HK-2 (cell line): ENCODE data around the gene FAM107B.
"Not testable (repeated sequence)": the region's sequence is repeated elsewhere in the genome, so short reads cannot be mapped to it uniquely, and the experiment has no call there.

ENCODE experiments used
- DNase-seq: peaks from one replicate; pipeline ENCODE4 v3.0.0-alpha.2; 2018; ENCODE audit not compliant: unreplicated experiment

FAM107B gene

DNA sequence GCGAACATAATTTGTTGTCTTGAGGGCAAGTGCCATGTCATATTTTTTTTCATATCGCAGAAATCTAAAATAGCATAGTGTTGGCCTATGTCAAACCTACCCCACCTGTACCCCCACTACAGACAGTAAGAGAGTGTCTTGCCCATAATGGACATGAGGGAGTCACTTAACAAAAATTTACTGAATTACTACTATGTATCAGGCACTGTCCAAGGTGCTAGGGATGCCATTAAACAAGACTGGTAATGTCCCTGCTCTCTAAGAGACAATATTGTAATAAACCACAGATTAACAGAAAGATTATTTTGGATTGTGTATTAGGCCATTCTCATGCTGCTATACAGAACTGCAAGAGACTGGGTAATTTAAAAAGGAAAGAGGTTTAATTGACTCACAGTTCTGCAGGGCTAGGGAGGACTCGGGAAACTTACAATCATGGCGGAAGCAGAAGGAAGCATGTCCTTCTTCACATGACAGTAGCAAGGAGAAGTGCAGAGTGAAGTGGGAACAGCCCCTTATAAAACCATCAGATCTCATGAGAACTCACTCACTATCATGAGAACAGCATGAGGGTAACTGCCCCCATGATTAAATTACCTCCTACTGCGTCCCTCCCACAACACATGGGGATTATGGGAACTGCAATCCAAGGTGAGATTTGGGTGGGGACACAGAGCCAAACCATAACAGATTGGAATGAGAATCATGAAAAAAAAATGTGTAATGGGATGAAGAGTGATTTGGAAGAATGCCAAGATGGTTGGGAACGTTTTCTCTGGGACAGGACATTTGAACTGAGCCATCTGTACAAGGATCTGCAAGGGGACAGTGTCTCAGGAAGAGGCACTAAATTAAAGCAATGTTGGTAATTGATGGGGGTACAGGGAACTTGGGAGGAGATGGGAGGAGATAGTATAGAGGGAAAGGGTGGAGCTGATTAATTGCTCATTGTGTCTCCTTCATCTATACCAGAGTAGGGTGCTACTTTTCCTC is 108.5 kb downstream of the FAM107B start:
- no peak for DNase-seq

DNA sequence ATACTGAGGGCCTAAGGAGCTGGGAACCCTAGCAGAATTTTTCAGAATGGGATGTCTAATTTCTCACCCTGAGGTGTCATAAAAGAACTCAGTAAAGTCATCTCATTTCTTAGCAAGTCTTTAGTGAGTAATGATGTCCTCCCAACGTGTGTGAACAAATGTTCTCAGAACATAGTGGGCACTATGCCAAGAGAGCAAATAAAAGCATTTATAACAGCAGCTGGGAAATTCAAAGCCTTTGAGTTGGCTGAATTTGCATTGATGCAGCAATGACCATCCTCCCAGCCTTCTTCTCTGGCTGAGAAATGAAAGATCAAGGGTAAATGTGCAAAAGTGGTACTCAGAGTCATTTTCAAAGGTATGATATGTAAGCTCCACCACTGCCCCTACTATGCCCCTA is 109.4 kb downstream of the FAM107B start:
- DNase-seq: no peak

DNA sequence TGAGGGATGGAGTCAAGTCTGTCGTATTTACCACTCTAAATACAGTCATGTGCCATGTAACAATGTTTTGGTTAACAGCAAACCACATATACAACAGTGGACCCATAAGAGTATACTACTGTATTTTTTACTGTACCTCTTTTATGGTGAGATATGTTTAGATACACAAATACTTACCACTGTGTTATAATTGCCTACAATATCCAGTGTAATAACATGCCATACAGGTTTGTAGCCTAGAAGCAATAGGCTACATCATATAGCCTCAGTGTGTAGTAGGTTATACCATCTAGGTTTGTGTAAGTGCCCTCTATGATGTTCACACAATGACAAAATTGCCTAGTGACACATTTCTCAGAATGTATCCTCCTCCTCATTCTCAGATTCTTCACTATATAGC is 110.4 kb downstream of the FAM107B start:
- DNase-seq: no peak

DNA sequence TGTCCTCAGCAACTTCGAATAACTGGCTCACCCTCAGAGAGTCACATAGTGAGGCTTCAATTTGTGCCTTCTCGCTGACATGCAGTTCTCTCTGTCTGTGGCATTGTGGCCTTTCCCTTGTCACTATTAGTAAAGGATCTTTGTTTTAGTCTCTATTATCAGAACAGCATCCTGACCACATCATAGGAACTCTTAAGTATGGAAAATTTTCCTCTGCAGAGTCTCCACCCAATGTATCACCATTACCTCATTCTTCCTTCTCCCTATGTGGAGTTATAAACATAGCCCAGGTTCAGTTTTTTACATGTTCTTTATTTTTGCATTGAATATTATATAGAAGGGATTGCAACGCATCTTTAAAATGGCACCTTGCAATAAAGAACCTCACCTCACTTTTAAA is 112.9 kb downstream of the FAM107B start:
- DNase-seq: no peak

DNA sequence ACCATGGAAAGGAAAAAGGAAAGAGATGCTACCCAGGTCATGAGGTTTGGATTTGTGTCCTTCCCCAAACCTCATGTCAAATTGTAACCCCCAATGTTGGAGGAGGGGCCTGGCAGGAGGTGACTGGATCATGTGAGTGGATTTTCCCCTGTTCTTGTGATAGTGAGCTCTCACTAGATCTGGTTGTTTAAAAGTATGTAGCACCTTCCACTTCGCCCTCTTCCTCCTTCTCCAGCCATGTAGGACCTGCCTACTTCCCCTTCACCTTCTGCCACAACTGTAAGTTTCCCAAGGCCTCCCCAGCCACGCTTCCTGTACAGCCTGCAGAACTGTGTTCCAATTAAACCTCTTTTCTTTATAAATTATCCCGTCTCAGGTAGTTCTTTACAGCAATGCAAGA is 113.9 kb downstream of the FAM107B start:
- DNase-seq: no peak

DNA sequence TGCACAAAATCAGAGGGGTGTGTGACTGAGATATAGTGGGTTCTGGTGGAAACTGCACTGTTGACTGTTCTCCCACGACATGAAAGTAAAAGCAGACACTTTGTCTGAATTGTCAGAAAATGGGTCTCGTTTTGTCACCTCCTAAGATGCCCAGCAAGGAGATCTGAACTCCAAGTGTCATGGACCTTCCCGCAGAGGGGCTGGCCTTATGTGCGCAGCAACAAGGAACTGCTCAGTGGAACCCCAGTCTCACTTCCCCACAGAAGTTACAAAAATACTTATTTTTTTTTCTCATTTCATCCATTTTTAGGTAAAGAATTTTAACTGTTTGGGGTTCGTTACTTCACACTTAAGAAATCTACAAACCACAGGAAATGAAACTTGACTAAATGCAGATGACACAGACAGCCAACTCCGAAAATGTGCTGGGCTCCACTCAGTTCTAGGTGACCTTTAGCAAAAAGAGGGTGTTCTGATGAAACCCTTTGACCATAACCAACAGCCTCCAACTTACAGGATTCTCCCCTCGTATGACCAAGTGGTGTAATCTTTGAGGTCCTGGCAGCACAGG is 115.0 kb downstream of the FAM107B start:
- DNase-seq: no peak

DNA sequence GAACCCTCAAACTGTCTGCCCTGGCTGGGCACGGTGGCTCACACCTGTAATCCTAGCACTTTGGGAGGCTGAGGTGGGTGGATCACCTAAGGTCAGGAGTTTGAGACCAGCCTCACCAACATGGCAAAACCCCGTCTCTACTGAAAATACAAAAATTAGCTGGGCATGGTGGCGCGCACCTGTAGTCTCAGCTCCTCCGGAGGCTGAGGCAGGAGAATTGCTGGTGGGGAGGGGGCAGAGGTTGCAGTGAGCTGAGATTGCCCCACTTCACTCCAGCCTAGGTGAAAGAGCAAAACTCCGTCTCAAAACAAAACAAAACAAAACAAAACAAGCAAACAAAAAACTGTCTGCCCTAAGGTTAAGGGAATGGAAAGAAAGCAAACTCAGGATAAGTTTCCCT is 115.6 kb downstream of the FAM107B start:
- DNase-seq: not testable (repeated sequence)

DNA sequence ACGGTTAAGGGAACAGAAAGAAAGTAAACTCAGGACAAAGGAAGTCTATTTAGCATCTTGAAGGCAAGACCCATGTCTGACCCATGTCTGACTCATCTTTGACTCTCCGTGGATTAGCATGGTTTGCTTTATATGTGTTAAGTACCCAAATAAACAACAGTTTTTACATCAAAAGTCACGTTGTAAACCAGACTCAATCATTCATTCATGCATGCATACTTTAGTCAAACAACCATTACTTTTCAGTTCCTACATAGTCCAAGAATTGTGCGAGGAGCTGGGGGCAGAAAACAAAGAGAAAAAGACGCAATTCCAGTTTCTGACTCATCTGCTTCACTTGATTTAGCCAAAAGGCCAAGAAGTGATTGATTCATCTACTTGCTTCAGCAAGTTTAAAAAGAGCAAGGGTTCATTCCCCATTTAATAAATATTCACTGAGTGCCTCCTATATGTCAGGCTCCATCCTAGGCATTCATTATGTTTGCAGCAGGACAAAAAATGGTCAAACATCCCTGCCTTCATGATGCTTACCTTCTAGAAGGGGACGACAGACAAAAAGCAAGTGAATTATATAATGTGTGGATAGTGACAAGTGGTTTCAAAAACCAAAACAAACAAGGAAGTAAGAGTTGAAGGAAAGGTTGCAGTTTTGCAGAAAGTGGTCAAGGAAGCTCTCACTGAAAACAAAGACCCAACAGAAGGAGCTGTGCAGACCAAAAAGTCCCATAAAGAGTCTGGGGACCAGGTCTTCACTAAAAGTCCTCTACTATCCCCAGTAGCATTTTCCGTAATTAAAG is 116.2 kb downstream of the FAM107B start:
- no peak for DNase-seq

DNA sequence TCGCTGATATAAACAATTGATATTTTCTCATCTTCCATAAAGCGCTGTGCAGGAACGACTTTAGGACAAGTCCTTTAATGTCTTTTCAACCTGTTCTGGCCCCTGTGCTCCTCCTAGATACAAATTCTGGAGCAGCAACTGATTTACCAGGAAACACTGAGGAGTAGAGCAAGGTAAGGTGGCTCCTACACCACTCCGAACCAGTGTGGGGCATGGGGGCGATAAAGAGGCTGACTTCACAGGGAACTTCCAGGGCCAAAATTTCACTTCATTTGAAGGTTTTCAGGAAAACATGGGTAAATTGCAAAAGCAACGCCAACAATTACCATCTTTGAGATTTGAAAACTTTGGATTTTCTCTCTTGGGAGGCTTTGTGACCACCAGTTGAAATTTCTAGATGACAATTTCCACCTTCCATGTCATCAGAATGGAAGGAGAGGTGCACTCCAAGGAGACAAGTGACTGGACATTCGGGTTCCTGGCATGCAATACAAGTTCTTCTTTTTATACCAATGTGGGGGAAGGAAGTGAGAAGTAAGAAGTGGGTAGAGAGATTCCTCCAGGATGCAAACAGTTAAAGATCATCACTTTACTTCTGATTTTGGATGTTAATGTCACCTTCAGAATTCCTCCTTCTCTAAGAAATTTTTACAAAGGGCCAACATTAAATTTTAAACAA is 118.5 kb downstream of the FAM107B start:
- DNase-seq: no peak

DNA sequence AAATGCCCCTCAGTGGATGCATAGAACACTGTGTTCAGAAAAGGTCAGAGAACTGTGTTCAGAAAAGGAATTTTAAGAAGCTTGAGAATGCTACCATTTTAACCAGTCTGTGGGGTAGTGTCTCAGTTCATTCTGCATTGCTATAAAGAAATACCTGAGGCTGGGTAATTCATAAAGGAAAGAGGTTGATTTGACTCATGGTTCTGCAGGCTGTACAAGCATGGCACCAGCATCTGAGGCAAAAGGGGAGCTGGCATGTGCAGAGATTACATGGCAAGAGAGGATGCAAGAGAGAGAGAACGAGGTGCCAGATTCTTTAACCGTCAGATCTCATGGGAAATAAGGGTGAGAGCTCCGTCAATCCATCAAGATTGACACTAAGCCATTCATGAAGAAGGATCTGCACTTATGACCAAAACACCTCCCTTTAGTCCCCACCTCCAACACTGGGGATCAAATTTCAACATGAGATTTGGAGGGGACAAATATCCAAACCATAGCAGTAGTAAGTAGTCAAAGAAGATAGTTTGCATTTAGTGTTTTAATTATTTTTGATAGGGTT is 119.8 kb downstream of the FAM107B start:
- no peak for DNase-seq

DNA sequence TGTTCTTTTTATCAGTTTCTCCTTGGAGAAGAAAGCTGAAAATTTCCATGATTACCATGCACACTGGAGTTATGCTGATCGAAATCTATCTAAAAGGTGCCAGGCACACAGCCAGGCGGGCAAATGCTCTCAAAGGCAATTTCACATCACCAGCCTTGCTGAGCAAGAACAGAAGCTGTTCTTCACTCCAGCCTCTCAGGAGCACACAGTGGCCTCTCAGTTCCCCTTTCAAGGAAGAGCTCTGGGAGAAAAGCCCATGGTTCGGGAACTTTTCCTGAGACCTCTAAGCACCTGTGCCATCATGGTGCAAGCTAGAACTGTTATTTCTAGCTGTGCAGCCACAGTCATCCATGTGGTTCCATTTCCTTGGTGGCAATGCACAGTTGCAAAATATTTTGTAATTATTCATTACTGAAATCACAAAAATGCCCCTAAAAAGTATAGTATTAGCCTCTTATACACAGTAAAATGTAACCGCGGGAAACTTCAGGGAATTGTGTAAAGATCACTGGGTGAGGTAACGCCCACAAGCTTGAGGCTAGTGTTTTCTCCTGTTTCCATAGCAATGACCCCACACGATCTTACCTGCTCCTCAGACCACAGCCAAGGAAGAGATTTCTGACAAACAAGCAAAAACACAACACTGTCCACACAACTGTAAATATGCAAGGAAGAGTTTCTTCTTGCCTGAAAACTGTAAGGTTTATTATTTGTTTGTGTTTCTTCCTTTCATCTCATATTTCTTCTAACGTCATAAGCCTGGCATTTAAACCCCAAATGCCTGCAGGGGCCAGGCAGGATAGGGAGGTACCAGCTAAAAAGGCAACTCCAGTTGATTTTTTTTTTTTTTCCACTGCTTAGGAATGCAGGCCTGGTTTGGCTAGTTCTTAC is 121.2 kb downstream of the FAM107B start:
- no peak for DNase-seq

DNA sequence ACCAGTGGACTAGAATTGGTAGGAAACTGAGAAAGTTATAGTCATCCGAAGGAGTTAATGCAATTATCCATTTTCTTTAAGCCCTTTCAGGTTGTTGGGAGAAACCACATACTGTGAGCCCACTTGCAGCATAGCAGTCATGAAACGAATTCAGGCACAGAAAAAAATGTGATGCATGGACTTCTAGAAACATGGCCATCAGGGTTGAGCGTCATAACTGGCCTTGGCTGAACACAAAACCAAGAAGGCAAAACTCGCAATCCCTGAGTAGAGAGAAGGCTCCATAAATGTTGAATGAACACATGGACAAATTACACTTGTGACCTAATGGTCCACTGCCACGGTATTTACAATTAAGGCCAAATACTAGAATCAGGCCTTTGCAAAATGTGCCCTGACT is 121.9 kb downstream of the FAM107B start:
- no peak for DNase-seq

DNA sequence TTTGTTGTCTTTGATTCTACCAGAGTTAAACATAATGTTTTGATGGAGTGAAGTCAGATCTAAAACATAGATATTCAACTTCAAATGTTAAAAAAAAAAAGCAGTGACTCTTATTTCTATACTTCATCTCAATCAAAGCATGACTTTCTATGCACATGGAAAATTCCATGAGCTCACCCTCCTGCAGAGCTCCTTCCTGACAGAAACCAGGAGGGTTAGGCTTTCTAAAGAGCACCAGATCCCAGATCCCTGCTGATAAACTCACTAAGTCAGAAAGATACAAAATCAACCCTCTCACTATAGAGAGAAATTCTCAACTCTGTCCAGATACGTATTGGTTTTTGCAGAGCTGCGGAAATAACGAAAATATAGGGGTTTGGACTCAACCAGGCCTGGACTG is 122.6 kb downstream of the FAM107B start:
- no peak for DNase-seq

DNA sequence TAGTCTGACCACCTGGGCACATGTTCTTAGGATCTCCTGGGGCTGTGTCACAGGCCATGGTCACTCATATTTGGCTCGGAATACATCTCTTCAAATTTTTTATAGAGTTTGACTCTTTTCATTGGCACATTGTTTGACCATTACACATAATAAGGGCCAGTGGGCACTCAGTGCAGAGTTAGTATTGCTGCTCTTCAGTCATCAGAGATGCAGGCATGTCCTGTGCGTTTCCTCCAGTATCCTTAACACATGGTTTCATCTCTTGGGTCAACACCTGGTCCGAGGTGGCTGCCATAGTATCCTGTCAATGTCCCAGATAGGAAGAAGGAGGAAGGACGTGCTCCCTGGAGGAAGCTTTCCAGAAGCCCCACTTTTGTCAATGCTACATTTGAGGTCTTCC is 125.0 kb downstream of the FAM107B start:
- DNase-seq: no peak

DNA sequence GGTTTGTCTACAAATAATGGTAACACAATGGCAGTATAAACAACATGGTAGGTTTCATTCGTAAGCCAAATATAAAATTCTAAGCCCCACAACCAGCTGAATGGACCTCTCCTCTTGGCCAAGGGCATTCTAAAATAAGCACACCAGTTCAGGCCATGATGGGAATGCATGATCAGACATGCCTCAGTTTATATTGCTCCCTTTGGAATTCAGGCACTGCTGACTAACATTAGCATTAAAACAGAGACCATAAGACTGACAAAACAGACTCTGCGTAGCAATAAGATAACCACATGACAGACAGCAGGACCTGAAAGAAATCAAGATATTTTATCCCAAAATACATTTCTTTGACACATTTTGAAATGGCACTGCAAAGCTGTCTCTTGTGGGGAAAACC is 125.8 kb downstream of the FAM107B start:
- no peak for DNase-seq

DNA sequence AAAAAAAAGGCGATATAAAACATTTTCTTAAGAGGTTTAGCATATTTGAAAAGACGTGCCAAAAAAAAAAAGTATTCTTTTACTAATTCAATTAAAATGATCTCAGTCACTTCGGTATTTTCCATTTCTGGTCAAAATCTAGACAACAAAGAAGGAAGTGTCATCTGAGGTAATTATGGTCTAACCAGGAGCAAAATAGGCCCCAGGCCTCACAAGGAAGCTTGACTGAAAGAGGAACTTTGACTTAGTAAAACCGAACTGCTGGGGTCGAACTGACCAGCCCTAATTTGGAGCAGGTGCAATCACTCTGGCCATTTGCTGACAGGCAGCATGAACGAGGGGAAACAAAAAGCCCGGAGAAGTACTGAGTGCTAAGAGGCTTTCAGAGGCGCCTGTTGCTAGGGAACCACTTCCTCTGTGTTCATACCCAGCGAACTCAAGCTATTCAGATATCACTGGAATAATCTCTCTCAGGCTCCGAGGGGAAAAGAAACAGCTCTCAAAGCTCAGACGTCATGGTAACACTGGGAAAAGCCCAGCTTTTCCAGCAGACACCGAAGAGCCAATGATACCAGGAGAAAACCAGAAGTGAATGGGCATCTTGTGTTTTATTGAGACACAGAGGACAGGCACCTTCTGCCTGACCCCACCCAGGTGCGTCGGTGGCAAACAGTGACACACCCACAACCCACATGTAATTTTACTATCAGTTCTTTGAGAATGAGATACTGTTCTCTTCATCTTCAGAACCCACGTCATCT is 126.5 kb downstream of the FAM107B start:
- no peak for DNase-seq

DNA sequence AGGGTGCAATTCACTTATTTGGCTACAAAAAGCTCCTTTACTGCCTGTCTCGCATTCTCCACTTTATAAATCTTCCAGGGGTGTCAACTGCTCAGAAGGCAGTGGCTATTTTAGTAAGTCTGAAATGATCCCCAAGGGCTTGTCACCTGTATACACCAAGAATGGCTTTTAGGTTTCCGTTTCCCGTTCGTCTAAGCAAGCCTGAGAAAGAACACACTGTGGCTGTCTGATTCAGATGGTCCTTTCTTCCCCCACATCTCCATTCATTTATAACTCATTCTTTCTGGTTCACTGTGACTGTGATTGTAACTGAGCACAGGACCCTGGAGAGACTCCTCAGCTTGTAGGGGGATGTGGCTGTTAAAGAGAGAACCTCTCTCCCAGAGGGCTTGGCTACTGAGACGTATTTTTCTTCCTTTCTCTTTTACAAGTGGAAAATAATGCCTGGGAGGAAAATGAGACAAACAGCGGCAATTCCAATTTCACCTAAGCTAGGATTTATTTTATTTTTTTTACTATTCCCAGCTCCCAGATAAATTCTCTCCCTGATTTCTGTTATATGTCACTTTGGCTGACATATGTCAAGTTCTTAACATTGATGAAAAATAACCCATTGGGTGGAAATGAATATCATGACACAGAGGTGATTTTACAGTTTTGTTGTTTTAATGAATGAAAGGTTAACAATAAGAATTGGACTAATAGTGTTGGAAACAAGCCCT is 129.3 kb downstream of the FAM107B start:
- DNase-seq: no peak

DNA sequence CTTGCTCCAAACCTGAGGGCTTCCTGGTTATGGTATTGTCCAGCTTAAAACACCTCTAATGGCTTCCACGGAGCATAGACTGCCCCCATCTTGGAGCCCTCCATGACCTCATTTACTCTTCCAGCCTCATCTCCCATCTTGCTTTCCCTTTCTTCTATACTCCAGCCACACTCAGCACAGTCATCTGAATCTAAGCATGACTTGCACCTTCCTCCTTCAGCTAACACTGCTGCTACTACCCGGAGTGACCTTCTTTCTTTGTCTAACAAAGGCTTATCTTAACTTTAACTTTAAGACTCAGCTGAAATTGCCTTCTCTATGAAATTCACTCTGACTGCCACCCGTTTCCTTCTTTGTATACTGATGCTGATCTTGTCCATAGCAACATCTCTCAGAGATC is 135.1 kb downstream of the FAM107B start:
- no peak for DNase-seq

DNA sequence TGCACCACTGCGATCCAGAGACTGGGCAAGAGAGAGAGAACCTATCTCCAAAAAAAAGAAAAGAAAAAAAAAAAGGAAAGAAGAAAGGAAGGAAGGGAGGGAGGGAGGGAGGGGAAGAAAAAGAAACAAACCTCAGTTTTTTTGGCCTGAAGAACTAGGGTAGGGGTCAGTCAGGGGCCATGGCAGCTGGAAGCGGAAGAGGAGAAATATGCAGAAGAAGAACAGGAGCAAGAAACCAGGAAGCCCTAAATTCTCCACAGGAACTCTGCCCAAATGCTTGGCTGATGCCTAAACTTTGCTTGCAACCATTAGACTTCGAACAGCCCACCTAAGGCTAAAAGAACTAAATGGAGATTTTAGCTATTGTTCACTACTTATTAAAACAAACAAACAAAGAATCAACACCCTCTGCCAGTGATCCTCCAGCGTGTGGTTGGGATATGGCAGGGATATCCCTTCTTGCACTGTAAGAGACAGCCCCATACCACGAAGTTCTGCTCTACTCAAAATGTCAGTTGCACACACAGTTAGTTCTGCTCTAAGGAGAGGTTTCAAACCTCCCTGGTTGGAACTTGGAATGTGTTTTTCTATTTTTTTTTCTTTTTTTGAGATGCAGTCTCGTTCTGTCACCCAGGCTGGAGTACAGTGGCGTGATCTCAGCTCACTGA is 139.5 kb downstream of the FAM107B start:
- no peak for DNase-seq
